Activated T-cell treated with anti-CD3 and anti-CD28 coated beads, Interleukin-2, amount 50 U/mL, for 72 hours (primary cell): ENCODE results near the gene PLD1. TPM values are rescaled to one million over a fixed set of nuclear protein-coding genes. Genes with fewer than 3 reads are reported as not detected.

Experiments used
- ATAC-seq, 2 donors: fragments of 150-1000 bp; cut with Tn5 transposase; replicated peaks in 1 of 2; 2 replicates each; pipeline ENCODE4 v1.10.0; 2021; ENCODE audit warnings: moderate library complexity in 2 of 2, mild to moderate bottlenecking in 1 of 2
- DNase-seq, 2 donors: peaks; one replicate each; pipeline ENCODE4 v3.0.0; 2021 to 2022; ENCODE audit warnings: mixed read lengths in 1 of 2
- H3K27ac Mint-ChIP-seq: one replicate; pipeline ENCODE4 v1.8.0; 2022; ENCODE audit warnings: mild to moderate bottlenecking, moderate library complexity, mixed read lengths
- H3K27me3 Mint-ChIP-seq: one replicate; pipeline ENCODE4 v1.8.0; 2022; ENCODE audit warnings: low read depth, mixed read lengths
- H3K36me3 Mint-ChIP-seq, 2 donors: one replicate each; pipeline ENCODE4 v1.8.0; 2022; ENCODE audit warnings: mixed read lengths in 2 of 2, mild to moderate bottlenecking in 1 of 2; ENCODE audit not compliant: insufficient read depth in 2 of 2
- H3K4me1 Mint-ChIP-seq: one replicate; pipeline ENCODE4 v1.8.0; 2022; ENCODE audit warnings: low read depth, mixed read lengths
- H3K4me3 Mint-ChIP-seq, 2 donors: one replicate each; pipeline ENCODE4 v1.8.0; 2022; ENCODE audit warnings: mild to moderate bottlenecking in 2 of 2, mixed read lengths in 2 of 2, moderate library complexity in 2 of 2
- H3K9me3 Mint-ChIP-seq, 2 donors: one replicate each; pipeline ENCODE4 v1.8.0; 2022; ENCODE audit warnings: mixed read lengths in 2 of 2
- total RNA-seq, 2 donors: library from RNA; stranded (reverse); gene quantifications; one replicate each; pipeline ENCODE4 v1.2.3, GENCODE V29; 2022

The PLD1 gene
- total RNA-seq, 2 donors from 2014 or later = 0.65 to 4.1 TPM

GRCh38 chr3:171673951-171674350 lies 136.3 kb downstream of the PLD1 start:
- no peak overlapping the region for H3K27ac Mint-ChIP-seq
- no peaks in the 10 kb centered on the region for H3K36me3 Mint-ChIP-seq
- no peaks in the 10 kb centered on the region for H3K9me3 Mint-ChIP-seq
- H3K4me1 Mint-ChIP-seq = no peaks in the 10 kb centered on the region
- ATAC-seq (no peak), DNase-seq (no peak)
- H3K27me3 Mint-ChIP-seq = no peaks in the 10 kb centered on the region
- no peak overlapping the region for H3K4me3 Mint-ChIP-seq

GRCh38 chr3:171672538-171672937 lies 137.7 kb downstream of the PLD1 start:
- no peaks in the 10 kb centered on the region for H3K27me3 Mint-ChIP-seq
- no peaks in the 10 kb centered on the region for H3K36me3 Mint-ChIP-seq
- H3K4me3 Mint-ChIP-seq = no peak overlapping the region
- H3K4me1 Mint-ChIP-seq = no peaks in the 10 kb centered on the region
- no peak overlapping the region for H3K27ac Mint-ChIP-seq
- DNase-seq = no peak
- H3K9me3 Mint-ChIP-seq = no peaks in the 10 kb centered on the region
- no peak for ATAC-seq

GRCh38 chr3:171672124-171672523 lies 138.2 kb downstream of the PLD1 start:
- no peak for DNase-seq

GRCh38 chr3:171671709-171672108 lies 138.6 kb downstream of the PLD1 start:
- no peaks in the 10 kb centered on the region for H3K36me3 Mint-ChIP-seq
- H3K27ac Mint-ChIP-seq = no peak overlapping the region
- no peak overlapping the region for H3K4me3 Mint-ChIP-seq
- DNase-seq (no peak), ATAC-seq (no peak)
- H3K4me1 Mint-ChIP-seq = no peaks in the 10 kb centered on the region
- H3K27me3 Mint-ChIP-seq = no peaks in the 10 kb centered on the region
- no peaks in the 10 kb centered on the region for H3K9me3 Mint-ChIP-seq

More at GRCh38 chr3:171672124-171672523, 138.2 kb downstream of the PLD1 start:
- H3K27ac Mint-ChIP-seq = no peak overlapping the region
- ATAC-seq = no peak
- H3K9me3 Mint-ChIP-seq = no peaks in the 10 kb centered on the region
- H3K4me3 Mint-ChIP-seq = no peak overlapping the region
- H3K4me1 Mint-ChIP-seq = no peaks in the 10 kb centered on the region
- H3K36me3 Mint-ChIP-seq = no peaks in the 10 kb centered on the region
- no peaks in the 10 kb centered on the region for H3K27me3 Mint-ChIP-seq

- H3K4me1 Mint-ChIP-seq = no peaks in the 10 kb centered on the region
- H3K27me3 Mint-ChIP-seq = peaks cover 6% of the 10 kb centered on the region
- ATAC-seq = no peak
- no peaks in the 10 kb centered on the region for H3K36me3 Mint-ChIP-seq
- no peaks in the 10 kb centered on the region for H3K9me3 Mint-ChIP-seq
- H3K27ac Mint-ChIP-seq = no peak overlapping the region
- no peak overlapping the region for H3K4me3 Mint-ChIP-seq
- no peak for DNase-seq
Measured at GRCh38 chr3:171666516-171666915, 143.8 kb downstream of the PLD1 start.

GRCh38 chr3:171663805-171664204 lies 146.5 kb downstream of the PLD1 start:
- Mint-ChIP-seq H3K9me3 (no peaks in the 10 kb centered on the region), H3K36me3 (no peaks in the 10 kb centered on the region), H3K27me3 (peaks cover 6% of the 10 kb centered on the region), H3K4me1 (no peaks in the 10 kb centered on the region), H3K27ac (no peak overlapping the region), H3K4me3 (no peak overlapping the region)
- ATAC-seq (no peak), DNase-seq (no peak)

- no peak overlapping the region for H3K27ac Mint-ChIP-seq
- H3K36me3 Mint-ChIP-seq = no peaks in the 10 kb centered on the region
- ATAC-seq (no peak), DNase-seq (no peak)
- H3K4me1 Mint-ChIP-seq = no peaks in the 10 kb centered on the region
- peaks cover 11% of the 10 kb centered on the region for H3K27me3 Mint-ChIP-seq
- no peaks in the 10 kb centered on the region for H3K9me3 Mint-ChIP-seq
- H3K4me3 Mint-ChIP-seq = no peak overlapping the region
Measured at GRCh38 chr3:171661484-171661883, 148.8 kb downstream of the PLD1 start.

- ATAC-seq (no peak), DNase-seq (no peak)
- Mint-ChIP-seq H3K9me3 (no peaks in the 10 kb centered on the region), H3K27ac (no peak overlapping the region), H3K27me3 (peaks cover 11% of the 10 kb centered on the region), H3K4me1 (no peaks in the 10 kb centered on the region), H3K4me3 (no peak overlapping the region), H3K36me3 (no peaks in the 10 kb centered on the region)
Measured at GRCh38 chr3:171660188-171660587, 150.1 kb downstream of the PLD1 start.

- Mint-ChIP-seq H3K9me3 (no peaks in the 10 kb centered on the region), H3K27ac (no peak overlapping the region), H3K36me3 (no peaks in the 10 kb centered on the region), H3K4me3 (no peak overlapping the region), H3K27me3 (peaks cover 11% of the 10 kb centered on the region), H3K4me1 (no peaks in the 10 kb centered on the region)
- ATAC-seq (no peak), DNase-seq (no peak)
Measured at GRCh38 chr3:171658841-171659240, 151.4 kb downstream of the PLD1 start.

GRCh38 chr3:171654809-171655208 lies 155.5 kb downstream of the PLD1 start:
- Mint-ChIP-seq H3K27ac (no peak overlapping the region), H3K4me3 (no peak overlapping the region), H3K27me3 (peaks cover 5% of the 10 kb centered on the region)

GRCh38 chr3:171654326-171654725 lies 156.0 kb downstream of the PLD1 start:
- Mint-ChIP-seq H3K27ac (no peak overlapping the region), H3K9me3 (no peaks in the 10 kb centered on the region), H3K4me3 (no peak overlapping the region), H3K4me1 (no peaks in the 10 kb centered on the region), H3K27me3 (peaks cover 5% of the 10 kb centered on the region), H3K36me3 (no peaks in the 10 kb centered on the region)
- no peak for DNase-seq
- ATAC-seq = no peak

More at GRCh38 chr3:171654809-171655208, 155.5 kb downstream of the PLD1 start:
- no peak for DNase-seq
- no peaks in the 10 kb centered on the region for H3K36me3 Mint-ChIP-seq
- no peaks in the 10 kb centered on the region for H3K4me1 Mint-ChIP-seq
- no peak for ATAC-seq
- no peaks in the 10 kb centered on the region for H3K9me3 Mint-ChIP-seq

GRCh38 chr3:171653701-171654100 lies 156.6 kb downstream of the PLD1 start:
- Mint-ChIP-seq H3K4me3 (no peak overlapping the region), H3K4me1 (no peaks in the 10 kb centered on the region), H3K36me3 (no peaks in the 10 kb centered on the region), H3K9me3 (no peaks in the 10 kb centered on the region), H3K27me3 (peaks cover 5% of the 10 kb centered on the region), H3K27ac (no peak overlapping the region)
- DNase-seq (no peak), ATAC-seq (no peak)

GRCh38 chr3:171652932-171653331 lies 157.4 kb downstream of the PLD1 start:
- ATAC-seq (no peak), DNase-seq (no peak)
- Mint-ChIP-seq H3K27ac (no peak overlapping the region), H3K4me3 (no peak overlapping the region), H3K36me3 (no peaks in the 10 kb centered on the region), H3K4me1 (no peaks in the 10 kb centered on the region), H3K27me3 (peaks cover 2% of the 10 kb centered on the region), H3K9me3 (no peaks in the 10 kb centered on the region)

GRCh38 chr3:171649911-171650592 lies 160.2 kb downstream of the PLD1 start:
- Mint-ChIP-seq H3K36me3 (no peaks in the 10 kb centered on the region), H3K4me1 (no peaks in the 10 kb centered on the region), H3K27ac (no peak overlapping the region), H3K27me3 (no peaks in the 10 kb centered on the region), H3K4me3 (no peak overlapping the region), H3K9me3 (no peaks in the 10 kb centered on the region)
- DNase-seq (no peak), ATAC-seq (no peak)
